ENCODE data around the gene MARCHF10. TPM values are rescaled to one million over a fixed set of nuclear protein-coding genes. Genes with fewer than 3 reads are reported as not detected.
A peak's percentile ranks its signal among the peaks of the same experiment; 100 is the strongest.

MARCHF10 gene
- total and polyA plus RNA-seq, 9 of the 15 experiments (the other 6 are each of a cell fraction or from before 2014, with no cell fraction given): not detected

DNA sequence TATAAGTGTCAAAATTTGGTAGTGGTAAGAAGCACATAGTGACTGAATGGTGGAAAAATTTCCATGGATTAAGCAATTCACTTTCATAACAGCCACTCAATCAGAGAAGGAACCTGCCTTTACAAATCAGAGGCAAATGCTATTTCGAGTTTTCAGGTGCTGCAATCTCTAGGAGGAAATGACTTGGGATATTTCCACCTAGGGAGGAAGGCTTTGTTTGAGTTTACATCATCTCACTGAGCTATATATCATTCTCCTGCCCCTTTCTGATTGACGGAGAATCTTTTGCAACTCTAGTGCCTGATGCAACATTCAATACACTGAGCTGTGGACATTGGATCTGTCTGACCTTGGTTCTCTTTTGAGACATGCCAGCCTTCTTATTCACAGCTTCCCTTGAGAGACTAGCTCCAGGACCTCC, 26.3 kb downstream of the MARCHF10 start:
- ChIA-PET CTCF (ENCODE audit: low intra/inter-chr PET ratio) (no interaction called here), POLR2A (interaction anchor here (0.6 kb wide), 1 partner anchor 100 kb away, joined by 3 read pairs; no protein-coding TSS in a partner anchor)
- ATAC-seq (no peak), DNase-seq (ENCODE audit: extremely low read depth in 1 of 4, low spot score in 3 of 4) (no peak), FAIRE-seq (no peak)
- Histone ChIP-seq H3K9me3 (replicated peaks; ENCODE audit: control insufficient read depth, insufficient read depth, low read depth, low read length) (no peaks in the 10 kb centered on the region), H3K79me2 (ENCODE audit: control insufficient read depth, insufficient read depth, low read length) (no peaks in the 10 kb centered on the region), H3K9me1 (ENCODE audit: control insufficient read depth, insufficient read depth, low read length) (no peaks in the 10 kb centered on the region), H3K9ac (ENCODE audit: insufficient read depth in 1 of 2, low read depth in 2 of 2, low read length in 2 of 2) (no peak overlapping the region), H3K36me3 (ENCODE audit: control insufficient read depth, insufficient read depth, low read length) (no peaks in the 10 kb centered on the region), H3K27ac (ENCODE audit: extremely low read depth, low read depth, low read length) (no peak overlapping the region), H3K4me3 (no peak overlapping the region), H3K27me3 (ENCODE audit: control insufficient read depth in 2 of 2, insufficient read depth in 2 of 2, low read length in 2 of 2) (peaks cover 20 to 31% of the 10 kb centered on the region in 2 experiments), H3K4me2 (ENCODE audit: insufficient read depth, low read length) (no peak overlapping the region), H4K20me1 (replicated peaks; ENCODE audit: control insufficient read depth, insufficient read depth, low read length) (no peaks in the 10 kb centered on the region; the same call in 1 of the 2 replicates), H2AFZ (ENCODE audit: low read depth, low read length) (no peak overlapping the region), H3K4me1 (replicated peaks in 1 of 2; ENCODE audit: control insufficient read depth in 2 of 2, insufficient read depth in 2 of 2, low read length in 2 of 2) (peaks cover 0 to 4% of the 10 kb centered on the region in 2 experiments; a peak in 1 of 5 replicates)
- BruUV-seq (replicated peaks): no TSS peak
- 0% methylated on average over 2 of the region's 2 CpGs for WGBS (ENCODE audit: insufficient coverage, low coverage, missing lambda C conversion rate)
- no peak for TF ChIP-seq CEBPG (CRISPR knock-in tag; IDR thresholded peaks at IDR 0.05)
- TF ChIP-seq CEBPG (tag; conservative IDR thresholded peaks at IDR 0.05 in 1 of 2, IDR thresholded peaks at IDR 0.05 in 1 of 2): 0 out of 4 replicates have a peak, but pooled peaks of 1 of the 2 experiments have one; percentile 12
- no peak for TF ChIP-seq OTX1 (CRISPR knock-in tag; IDR thresholded peaks at IDR 0.05)
- no peak for TF ChIP-seq PHF8 (IDR thresholded peaks at IDR 0.05; ENCODE audit: borderline replicate concordance, low read length)
- TF ChIP-seq HNRNPL (IDR thresholded peaks at IDR 0.05; ENCODE audit: low read depth, low read length): no peak
- TF ChIP-seq MEIS2 (IDR thresholded peaks at IDR 0.05; ENCODE audit: partially characterized antibody): peak; percentile 3
- intact Hi-C loops (cut with micrococcal nuclease): no loop called here
- in situ Hi-C loops (cut with MboI): no loop called here

DNA sequence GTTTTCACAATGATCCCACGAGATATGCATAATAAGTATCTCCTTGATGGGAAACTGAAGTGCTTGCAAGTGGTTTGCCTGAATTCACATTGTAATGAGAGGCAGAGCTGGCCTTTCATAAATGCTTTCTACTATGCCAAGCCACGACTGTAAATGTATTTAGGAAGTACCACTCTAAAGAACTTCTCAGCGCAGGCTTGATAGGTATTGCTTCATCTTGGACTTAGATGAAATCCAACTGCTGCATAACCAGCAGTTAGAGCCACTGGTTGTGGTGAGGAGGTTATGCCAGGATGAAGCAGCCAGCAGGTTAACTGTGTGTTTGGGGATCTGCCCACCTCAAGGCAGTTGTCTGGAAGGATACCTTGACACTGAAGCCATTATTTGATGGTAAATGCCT, 26.8 kb downstream of the MARCHF10 start:
- no peak for ATAC-seq
- CTCF ChIA-PET (ENCODE audit: low intra/inter-chr PET ratio): no interaction called here
- H3K4me2 ChIP-seq (ENCODE audit: insufficient read depth, low read length): no peak overlapping the region
- peaks cover 20 to 33% of the 10 kb centered on the region in 2 experiments for H3K27me3 ChIP-seq (ENCODE audit: control insufficient read depth in 2 of 2, insufficient read depth in 2 of 2, low read length in 2 of 2)
- no peaks in the 10 kb centered on the region; the same call in 1 of the 2 replicates for H4K20me1 ChIP-seq (replicated peaks; ENCODE audit: control insufficient read depth, insufficient read depth, low read length)
- FAIRE-seq: no peak
- H3K36me3 ChIP-seq (ENCODE audit: control insufficient read depth, insufficient read depth, low read length): no peaks in the 10 kb centered on the region
- peaks cover 0 to 4% of the 10 kb centered on the region in 2 experiments; a peak in 1 of 5 replicates for H3K4me1 ChIP-seq (replicated peaks in 1 of 2; ENCODE audit: control insufficient read depth in 2 of 2, insufficient read depth in 2 of 2, low read length in 2 of 2)
- no peak for DNase-seq (ENCODE audit: extremely low read depth in 1 of 4, low spot score in 3 of 4)
- no peak overlapping the region for H3K4me3 ChIP-seq
- H3K9ac ChIP-seq (ENCODE audit: insufficient read depth in 1 of 2, low read depth in 2 of 2, low read length in 2 of 2): no peak overlapping the region
- H2AFZ ChIP-seq (ENCODE audit: low read depth, low read length): no peak overlapping the region
- no TSS peak for BruUV-seq (replicated peaks)
- no peak overlapping the region for H3K27ac ChIP-seq (ENCODE audit: extremely low read depth, low read depth, low read length)
- POLR2A ChIA-PET: interaction anchor here (0.6 kb wide), 1 partner anchor 100 kb away, joined by 3 read pairs; no protein-coding TSS in a partner anchor
- H3K79me2 ChIP-seq (ENCODE audit: control insufficient read depth, insufficient read depth, low read length): no peaks in the 10 kb centered on the region
- in situ Hi-C loops (cut with MboI) (no loop called here), intact Hi-C loops (cut with micrococcal nuclease) (no loop called here)
- no peaks in the 10 kb centered on the region for H3K9me1 ChIP-seq (ENCODE audit: control insufficient read depth, insufficient read depth, low read length)
- 0% methylated on average over 3 of the region's 3 CpGs for WGBS (ENCODE audit: insufficient coverage, low coverage, missing lambda C conversion rate)
- no peaks in the 10 kb centered on the region for H3K9me3 ChIP-seq (replicated peaks; ENCODE audit: control insufficient read depth, insufficient read depth, low read depth, low read length)
- no peak for TF ChIP-seq E4F1 (CRISPR knock-in tag; IDR thresholded peaks at IDR 0.05; ENCODE audit: borderline replicate concordance)
- no peak for TF ChIP-seq BMI1 (IDR thresholded peaks at IDR 0.05; ENCODE audit: low read length)
- no peak for TF ChIP-seq MBD2 (IDR thresholded peaks at IDR 0.05; ENCODE audit: borderline replicate concordance, low read depth)
- TF ChIP-seq KLF1 (tag; IDR thresholded peaks at IDR 0.05): no peak
- no peak for TF ChIP-seq FOSL1 (tag; conservative IDR thresholded peaks at IDR 0.05)
- no peak for TF ChIP-seq ELF4 (CRISPR knock-in tag; IDR thresholded peaks at IDR 0.05)
- TF ChIP-seq ZNF830 (CRISPR knock-in tag; IDR thresholded peaks at IDR 0.05): no peak
- no peak for TF ChIP-seq ZC3H4 (CRISPR knock-in tag; IDR thresholded peaks at IDR 0.05; ENCODE audit: borderline replicate concordance)
- TF ChIP-seq ZNF184 (CRISPR knock-in tag; IDR thresholded peaks at IDR 0.05): no peak
- no peak for TF ChIP-seq ZNF217 (CRISPR knock-in tag; IDR thresholded peaks at IDR 0.05)
- no peak for TF ChIP-seq ZNF239 (CRISPR knock-in tag; IDR thresholded peaks at IDR 0.05)

Measured in K562 (cell line).